Mucosa of descending colon (tissue), 3 donors: ENCODE measurements around the gene NFKBIE. TPM values are rescaled to one million over a fixed set of nuclear protein-coding genes. Genes with fewer than 3 reads are reported as not detected.

Experiments
- ATAC-seq: fragments of 200-7000 bp; cut with Tn5 transposase; one replicate; pipeline ENCODE4 v1.9.1; 2020; ENCODE audit warnings: mild to moderate bottlenecking, moderate library complexity
- DNase-seq, 3 donors: peaks; one replicate each; pipeline ENCODE4 v3.0.0-alpha.2; 2020
- H3K36me3 ChIP-seq: fragments of 200-600 bp; one replicate; pipeline ENCODE4 v1.8.0; 2021; ENCODE audit warnings: low read depth, mild to moderate bottlenecking
- H3K4me1 ChIP-seq: fragments of 200-600 bp; one replicate; pipeline ENCODE4 v1.8.0; 2021; ENCODE audit warnings: low read depth, mild to moderate bottlenecking
- H3K4me3 ChIP-seq: fragments of 200-600 bp; one replicate; pipeline ENCODE4 v1.8.0; 2021; ENCODE audit warnings: mild to moderate bottlenecking
- H3K9me3 ChIP-seq: fragments of 200-600 bp; one replicate; pipeline ENCODE4 v1.8.0; 2021; ENCODE audit warnings: mild to moderate bottlenecking
- intact Hi-C, 2 donors: fragments of 100-400 bp; cut with DNase I in 1 of 2; cut with micrococcal nuclease in 1 of 2; formaldehyde crosslinking; loops; one replicate each; pipeline versions ENCODE4 v1.11.0 to v1.11.1; 2022; cut with DNase I, micrococcal nuclease
- total RNA-seq, 3 donors: library from RNA; stranded (reverse); fragmentation: NEBNext Ultra II Directional in 2 of 3; extraction: Animal tissue kit (Norgen Biotek cat#: 25700) in 2 of 3; gene quantifications; one replicate each; pipeline versions ENCODE4 v1.2.1 to v1.2.4, GENCODE V29; 2021 to 2023
- TF ChIP-seq, protein P1 (sequence below): fragments of 200-600 bp; IDR thresholded peaks from one replicate; pipeline ENCODE4 v1.8.0; 2022; ENCODE audit warnings: antibody characterized with exemption, mild to moderate bottlenecking
- donor health status: DM: no; HTN: no; CAD: no; lungs with moderate emphysema.
- donor health status: DM: no; HTN: no; CAD: no.
- donor health status: DM: no; HTN: yes; CAD: no.

Gene NFKBIE
- total RNA-seq, 3 donors from 2014 or later: 8.7 to 13.4 (median 10.8) TPM

DNA sequence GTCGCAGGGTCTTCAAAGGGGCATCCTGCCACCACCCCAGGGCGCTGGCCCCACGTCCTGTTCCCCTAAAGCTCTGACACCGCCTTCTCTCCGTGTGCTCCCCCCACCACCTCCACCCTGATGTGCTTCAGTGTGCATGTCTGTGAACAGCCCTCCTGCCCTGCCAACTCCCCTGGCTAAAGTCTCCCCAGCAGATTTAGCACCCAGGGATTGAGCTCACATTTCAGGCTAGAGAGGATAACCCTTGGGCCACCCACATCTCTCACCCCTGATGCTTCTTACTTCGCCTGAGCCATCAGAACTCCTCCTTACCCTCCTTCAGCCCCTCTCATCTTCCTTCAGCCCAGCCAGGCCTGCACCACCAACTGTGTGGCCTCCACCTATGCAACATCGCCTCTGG, 12.4 kb upstream of the NFKBIE start:
- Histone ChIP-seq H3K4me1 (no peaks in the 10 kb centered on the region), H3K36me3 (no peaks in the 10 kb centered on the region), H3K9me3 (no peaks in the 10 kb centered on the region), H3K4me3 (no peak overlapping the region)
- ATAC-seq: no peak
- intact Hi-C loops: no loop called here
- TF ChIP-seq, protein P1, sequence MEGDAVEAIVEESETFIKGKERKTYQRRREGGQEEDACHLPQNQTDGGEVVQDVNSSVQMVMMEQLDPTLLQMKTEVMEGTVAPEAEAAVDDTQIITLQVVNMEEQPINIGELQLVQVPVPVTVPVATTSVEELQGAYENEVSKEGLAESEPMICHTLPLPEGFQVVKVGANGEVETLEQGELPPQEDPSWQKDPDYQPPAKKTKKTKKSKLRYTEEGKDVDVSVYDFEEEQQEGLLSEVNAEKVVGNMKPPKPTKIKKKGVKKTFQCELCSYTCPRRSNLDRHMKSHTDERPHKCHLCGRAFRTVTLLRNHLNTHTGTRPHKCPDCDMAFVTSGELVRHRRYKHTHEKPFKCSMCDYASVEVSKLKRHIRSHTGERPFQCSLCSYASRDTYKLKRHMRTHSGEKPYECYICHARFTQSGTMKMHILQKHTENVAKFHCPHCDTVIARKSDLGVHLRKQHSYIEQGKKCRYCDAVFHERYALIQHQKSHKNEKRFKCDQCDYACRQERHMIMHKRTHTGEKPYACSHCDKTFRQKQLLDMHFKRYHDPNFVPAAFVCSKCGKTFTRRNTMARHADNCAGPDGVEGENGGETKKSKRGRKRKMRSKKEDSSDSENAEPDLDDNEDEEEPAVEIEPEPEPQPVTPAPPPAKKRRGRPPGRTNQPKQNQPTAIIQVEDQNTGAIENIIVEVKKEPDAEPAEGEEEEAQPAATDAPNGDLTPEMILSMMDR: no peak
- DNase-seq: no peak

DNA sequence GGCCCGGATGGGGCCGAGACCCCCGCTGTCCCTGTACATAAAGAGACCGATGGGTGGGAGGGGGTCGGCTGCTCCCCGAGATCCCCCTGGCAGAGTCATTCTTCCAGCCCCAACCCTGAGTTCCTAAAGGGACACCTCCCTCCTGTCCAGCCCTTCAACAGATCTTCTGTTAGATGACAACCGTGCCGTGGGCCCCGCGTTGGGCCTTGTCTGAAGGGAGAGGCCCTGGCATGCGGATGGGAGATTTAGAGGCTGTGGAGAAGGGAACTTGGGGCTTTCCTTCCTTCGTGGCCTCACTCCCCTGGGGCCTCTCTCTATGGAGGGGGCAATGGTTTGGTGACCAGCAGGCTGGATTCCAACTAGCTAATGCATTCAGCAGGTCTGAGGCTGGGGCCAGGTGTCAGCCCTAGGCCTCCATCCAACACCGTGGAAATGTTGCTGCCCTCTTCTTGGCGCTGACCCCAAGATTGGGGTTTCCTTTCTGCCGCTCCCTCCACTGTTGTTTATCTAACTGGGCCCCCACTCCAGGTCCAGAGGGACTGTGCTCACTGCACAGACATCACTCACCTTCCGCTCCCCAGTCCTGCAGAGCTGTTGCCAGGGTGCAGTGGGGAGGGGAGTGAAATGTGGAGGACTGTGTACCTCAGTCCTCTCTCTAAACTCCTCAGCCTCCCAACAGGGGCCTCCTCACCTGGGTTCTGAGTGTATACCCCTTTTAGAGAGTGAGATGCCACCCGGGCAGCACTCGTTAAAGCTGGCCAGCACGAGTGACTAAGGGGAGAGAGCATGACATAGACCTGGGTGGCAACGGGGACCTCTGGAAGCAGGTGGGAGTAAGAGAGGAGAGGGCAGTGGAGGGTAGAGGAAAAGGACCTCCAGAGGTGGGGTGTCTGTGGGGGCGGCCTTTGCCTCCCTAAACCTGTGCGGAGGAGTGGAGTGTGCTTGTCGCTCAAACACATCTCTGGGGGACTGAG, 11.6 kb upstream of the NFKBIE start:
- ATAC-seq: no peak
- intact Hi-C loops: no loop called here
- H3K4me3 ChIP-seq: no peak overlapping the region
- TF ChIP-seq, protein P1: no peak
- H3K9me3 ChIP-seq: no peaks in the 10 kb centered on the region
- H3K36me3 ChIP-seq: no peaks in the 10 kb centered on the region
- DNase-seq: no peak
- no peaks in the 10 kb centered on the region for H3K4me1 ChIP-seq

DNA sequence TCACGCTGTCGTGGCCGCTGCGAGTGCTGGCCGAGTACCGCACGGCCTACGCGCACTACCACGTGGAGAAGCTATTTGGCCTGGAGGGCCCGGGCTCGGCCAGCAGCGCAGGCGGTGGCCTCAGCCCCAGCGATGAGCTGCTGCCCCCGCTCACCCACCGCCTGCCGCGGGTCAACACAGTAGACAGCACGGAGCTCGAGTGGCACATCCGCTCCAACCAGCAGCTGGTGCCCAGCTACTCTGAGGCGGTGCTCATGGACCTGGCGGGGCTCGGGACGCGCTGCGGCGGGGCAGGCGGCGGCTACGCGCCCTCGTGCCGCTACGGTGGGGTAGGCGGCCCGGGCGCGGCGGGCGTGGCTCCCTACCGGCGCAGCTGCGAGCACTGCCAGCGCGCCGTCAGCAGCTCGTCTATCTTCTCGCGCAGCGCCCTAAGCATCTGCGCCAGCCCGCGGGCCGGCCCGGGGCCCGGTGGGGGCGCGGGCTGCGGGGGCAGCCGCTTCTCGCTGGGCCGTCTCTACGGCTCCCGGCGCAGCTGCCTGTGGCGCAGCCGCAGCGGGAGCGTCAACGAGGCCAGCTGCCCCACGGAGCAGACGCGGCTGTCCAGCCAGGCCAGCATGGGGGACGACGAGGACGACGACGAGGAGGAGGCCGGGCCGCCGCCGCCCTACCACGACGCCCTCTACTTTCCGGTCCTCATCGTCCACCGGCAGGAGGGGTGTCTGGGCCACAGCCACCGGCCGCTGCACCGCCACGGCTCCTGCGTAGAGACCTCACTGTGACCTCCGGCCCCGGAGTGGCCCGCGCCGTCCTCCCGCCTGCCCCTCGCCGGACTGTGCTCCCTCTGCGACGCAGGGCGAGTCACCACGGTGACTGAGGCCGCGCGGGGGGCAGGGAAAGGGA, 10.6 kb upstream of the NFKBIE start:
- no peak overlapping the region for H3K4me3 ChIP-seq
- TF ChIP-seq, protein P1: no peak
- intact Hi-C loops: no loop called here
- H3K4me1 ChIP-seq: no peaks in the 10 kb centered on the region
- DNase-seq (no peak), ATAC-seq (peak; percentile 71)
- H3K9me3 ChIP-seq: no peaks in the 10 kb centered on the region
- H3K36me3 ChIP-seq: no peaks in the 10 kb centered on the region

DNA sequence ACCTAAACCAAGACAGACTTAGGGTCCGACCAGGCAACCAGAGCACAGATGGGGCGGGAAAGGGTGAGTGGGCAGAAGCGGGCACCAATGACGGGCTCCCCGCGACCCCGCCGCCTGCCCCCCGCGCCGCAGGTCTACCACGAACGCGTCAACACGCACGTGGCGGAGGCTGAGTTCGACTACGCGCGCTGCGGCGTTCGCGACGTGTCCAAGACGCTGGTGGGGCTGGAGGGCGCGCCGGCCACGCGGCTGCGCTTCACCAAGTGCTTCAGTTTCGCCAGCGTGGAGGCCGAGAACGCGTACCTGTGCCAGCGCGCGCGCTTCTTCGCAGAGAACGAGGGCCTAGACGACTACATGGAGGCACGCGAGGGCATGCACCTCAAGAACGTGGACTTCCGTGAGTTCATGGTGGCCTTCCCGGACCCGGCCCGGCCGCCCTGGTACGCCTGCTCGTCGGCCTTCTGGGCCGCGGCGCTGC, 10.0 kb upstream of the NFKBIE start:
- no peaks in the 10 kb centered on the region for H3K36me3 ChIP-seq
- DNase-seq: no peak
- no peak for ATAC-seq
- intact Hi-C loops: no loop called here
- H3K4me1 ChIP-seq: no peaks in the 10 kb centered on the region
- TF ChIP-seq, protein P1: no peak
- no peaks in the 10 kb centered on the region for H3K9me3 ChIP-seq
- H3K4me3 ChIP-seq: no peak overlapping the region

DNA sequence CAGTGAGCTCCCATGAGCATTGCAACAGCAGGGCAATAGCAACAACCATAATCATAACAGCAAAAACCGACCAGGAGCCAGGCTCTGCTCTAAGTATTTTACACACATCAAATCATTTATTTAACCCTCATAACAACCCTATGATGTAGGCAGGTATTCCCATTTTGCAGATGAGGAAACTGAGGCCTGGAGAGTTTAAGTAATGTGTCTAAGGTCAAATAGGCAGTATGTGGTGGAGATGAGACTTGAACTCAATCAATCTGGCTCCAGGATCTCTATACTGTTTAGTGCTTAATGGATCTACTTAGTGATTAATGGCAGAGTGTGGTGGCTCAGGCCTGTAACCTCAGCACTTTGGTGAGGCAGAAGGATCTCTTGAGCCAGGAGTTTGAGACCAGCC, 8.3 kb upstream of the NFKBIE start:
- Histone ChIP-seq H3K4me3 (no peak overlapping the region), H3K9me3 (no peaks in the 10 kb centered on the region), H3K4me1 (no peaks in the 10 kb centered on the region), H3K36me3 (no peaks in the 10 kb centered on the region)
- TF ChIP-seq, protein P1: no peak
- ATAC-seq (no peak), DNase-seq (no peak)
- intact Hi-C loops: no loop called here
